GM19035 (cell line): Measurements from ENCODE around the gene RHO.

Experiments
- ATAC-seq: cut with Tn5 transposase; IDR thresholded peaks from one replicate; pipeline ENCODE4 v1.9.1; 2021; ENCODE audit not compliant: unreplicated experiment

The RHO gene

DNA sequence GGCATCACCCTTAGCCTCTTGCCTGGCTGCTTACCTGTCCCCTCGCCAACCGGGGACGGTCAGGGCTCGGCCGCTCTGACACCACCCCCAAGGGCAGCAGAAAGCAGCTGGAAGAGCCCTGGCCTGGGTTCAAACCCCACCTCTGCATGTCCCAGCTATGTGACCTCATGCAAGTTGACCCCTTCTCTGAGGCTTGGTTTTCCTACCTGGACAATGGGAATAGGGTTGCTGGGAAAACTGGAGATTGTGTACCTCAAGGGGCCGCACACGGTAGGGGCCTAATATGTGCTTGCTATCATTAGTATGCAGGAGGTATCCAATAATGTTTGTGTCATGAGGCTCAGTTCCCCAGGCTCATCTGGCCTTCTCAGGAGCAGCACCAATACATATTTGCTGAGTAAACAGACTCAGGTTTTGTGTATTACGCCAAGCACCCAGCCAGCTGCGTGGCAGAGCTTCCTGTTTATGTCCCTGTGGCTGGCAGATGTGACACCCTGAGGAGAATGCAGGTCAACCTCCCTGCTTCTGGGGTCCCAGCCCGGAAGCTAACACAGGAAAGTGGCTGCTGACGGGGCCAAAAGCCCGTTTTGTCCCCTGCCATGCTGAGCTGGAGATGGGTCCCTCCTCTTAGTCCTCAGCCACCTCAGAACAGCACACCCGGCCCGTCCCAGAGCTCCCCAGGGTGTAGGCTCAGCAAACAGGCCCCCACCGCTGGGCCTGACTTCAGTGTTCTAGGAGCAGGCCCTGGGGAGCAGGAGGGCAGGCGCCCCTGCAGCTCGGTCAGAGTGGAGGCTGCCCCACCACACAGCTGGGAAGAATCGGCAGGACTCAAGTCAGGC is 48.3 kb downstream of the RHO start:
- ATAC-seq = peak; percentile 55

DNA sequence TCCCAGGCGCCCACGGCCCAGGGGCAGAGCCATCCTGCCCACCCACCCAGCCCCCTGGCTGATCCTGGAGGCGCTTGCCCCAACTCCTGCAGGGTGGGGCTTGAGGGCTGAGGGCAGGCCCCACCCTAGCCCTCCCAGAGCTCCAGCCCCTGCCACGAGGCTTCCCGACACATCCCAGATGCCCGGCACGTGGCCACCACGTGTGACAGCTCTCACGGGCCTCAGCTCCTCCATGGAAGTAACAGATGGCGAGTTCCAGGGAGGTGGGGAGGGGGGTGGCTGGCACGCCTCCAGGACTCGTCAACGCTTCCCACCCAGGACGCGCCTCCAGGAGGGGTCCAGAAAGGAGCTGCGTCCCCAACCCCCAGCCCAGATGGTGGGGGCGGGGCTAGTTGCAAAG is 48.9 kb downstream of the RHO start:
- no peak for ATAC-seq

DNA sequence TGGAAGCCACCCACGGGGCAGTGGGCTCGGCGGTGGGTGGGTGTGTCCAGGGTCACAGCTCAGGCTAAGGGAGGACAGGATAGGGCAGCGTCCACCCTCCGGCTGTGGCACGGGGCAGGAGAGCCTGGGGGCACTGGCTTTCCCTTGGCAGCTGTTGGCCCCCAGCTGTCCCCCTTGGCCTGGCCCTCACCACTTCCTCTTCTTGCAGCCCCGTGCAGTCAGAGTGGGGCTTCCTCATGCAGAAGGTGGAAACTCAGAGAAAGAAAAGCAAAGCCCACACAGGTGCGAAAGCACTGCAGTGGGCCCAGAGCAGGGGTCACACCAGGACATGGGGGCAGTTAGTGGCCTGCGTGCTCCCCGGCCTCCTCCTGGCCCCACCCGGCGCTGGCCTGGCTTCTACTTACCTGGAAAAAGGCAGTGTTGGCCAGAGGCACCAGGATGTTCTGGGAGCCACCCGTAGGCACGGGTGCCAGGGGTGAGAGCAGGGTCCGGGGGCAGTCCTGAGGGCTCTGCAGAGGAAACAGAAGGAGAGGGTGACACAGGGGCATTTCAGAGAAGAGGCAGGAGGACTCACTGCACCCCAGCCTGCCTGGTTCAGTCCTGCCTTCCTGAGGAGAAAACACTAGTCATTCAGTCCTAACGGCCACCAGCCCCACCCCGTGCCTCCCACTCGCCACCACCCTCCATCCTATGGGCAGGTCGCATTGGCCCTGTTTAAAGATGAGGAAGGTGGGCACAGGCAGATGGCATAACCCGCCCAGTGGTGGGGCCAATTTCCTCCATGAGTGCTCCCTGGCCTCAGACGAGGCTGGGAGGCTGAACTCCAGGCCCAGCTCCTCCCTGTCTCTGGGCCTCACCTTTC is 49.7 kb downstream of the RHO start:
- ATAC-seq = peak; percentile 60

DNA sequence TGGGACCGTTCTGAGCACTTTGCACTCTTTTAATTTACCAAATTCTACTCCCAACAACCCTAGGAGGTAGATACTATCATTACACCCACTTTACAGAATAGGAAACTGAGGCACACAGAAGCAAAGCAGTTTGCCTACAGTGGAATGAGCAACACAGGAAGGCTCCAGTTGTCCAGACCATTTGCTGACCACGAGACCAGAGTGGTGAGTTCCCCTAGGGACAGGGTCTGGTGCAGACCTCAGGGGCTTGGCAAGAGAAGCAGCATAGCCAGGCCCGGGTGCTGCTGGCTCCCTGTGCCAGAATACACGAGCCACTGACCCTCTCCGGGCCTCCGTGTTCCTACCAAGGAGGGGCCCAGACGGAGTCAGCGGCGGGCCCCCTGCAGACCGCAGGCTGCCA is 51.6 kb downstream of the RHO start:
- no peak for ATAC-seq

DNA sequence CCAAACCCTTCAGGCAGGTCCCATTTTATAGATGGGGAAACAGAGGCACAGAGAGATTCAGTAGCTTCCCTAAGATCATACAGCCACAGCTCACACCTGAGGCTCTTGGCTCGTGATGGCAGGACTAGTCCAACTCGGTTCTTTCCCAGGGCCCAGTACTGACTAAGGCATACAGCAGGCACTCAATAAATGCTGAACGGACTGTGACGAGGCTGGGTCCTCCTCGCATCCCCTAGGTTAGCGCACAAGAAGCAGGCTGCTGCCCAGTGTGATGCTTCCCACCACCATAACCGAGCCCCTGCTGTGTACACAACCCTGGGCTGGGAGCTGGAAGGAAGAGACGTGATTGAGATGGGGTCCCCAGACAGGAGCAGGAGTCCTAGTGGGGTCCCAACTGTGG is 53.2 kb downstream of the RHO start:
- ATAC-seq = no peak

DNA sequence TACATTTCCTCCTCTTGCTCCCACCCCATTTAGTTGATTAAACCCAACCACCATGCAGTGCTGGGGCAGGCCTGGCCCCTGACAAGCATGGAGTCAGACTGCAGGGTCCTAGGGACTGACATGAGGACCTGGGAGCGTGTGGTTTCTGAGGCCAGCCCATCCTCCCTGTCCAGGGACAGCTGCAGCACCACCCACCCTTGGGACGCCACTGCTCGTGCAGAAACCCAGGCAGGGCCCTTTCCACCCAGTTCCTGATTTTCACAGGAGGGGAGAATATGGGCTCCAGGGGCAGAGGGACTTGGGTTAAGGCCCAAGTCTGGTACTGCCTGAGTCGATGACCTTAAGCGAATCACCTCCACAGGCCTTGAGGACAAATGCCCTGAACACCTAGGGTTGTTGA is 54.4 kb downstream of the RHO start:
- ATAC-seq = no peak

DNA sequence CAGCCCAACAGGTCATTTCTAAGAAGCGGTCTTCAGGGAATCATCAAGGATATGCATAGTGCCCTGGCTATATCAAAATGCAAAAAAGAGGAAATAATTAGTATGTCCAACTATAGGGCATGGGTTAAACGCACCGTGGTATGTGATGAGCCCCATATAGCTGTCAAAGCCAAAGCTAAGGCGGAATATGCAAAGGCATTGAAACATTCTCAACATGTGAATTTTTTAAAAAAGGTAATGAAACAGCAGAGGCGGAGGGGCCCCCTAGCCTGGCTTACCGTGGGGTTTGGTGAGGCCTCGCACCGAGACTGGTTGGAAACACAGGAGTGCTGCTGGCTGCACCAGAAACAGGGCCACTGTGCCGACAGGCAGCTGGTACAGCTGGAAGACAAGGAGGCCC is 54.9 kb downstream of the RHO start:
- ATAC-seq = no peak

DNA sequence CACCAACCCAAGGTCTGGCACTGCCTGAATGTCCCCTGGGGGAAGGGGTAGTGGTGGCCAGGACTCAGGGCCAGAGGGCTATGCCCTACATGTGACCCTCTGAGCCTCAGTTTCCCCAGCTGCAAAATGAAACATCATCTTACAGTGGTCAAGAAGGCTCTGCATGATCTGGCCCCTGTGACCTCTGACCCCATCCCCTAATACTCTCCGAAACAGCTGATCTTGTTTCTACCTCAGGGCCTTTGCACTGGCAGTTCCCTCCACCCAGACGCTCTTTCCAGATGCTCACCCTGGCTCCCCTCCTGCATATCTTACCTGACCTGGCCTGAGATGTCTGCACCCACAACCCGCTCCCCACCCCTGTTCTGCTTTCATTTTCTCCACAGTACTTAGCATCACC is 56.2 kb downstream of the RHO start:
- no peak for ATAC-seq
